ENCODE measurements around the gene WNT9A.

The WNT9A gene

GRCh38 chr1:227941509-227942020 is 6.2 kb downstream of the WNT9A start:
- in situ Hi-C loops (cut with MboI; ENCODE audit: low pct_unique_long_range_greater_than_20kb, low sequenced_read_pairs, unreplicated experiment) = no loop called here
- no peak for TF ChIP-seq CTCF (IDR thresholded peaks at IDR 0.05; ENCODE audit: extremely low read depth, insufficient read depth, missing control alignments)
- no peak for DNase-seq (ENCODE audit: low spot score)

GRCh38 chr1:227940791-227941241 is 6.9 kb downstream of the WNT9A start:
- in situ Hi-C loops (cut with MboI; ENCODE audit: low pct_unique_long_range_greater_than_20kb, low sequenced_read_pairs, unreplicated experiment) = no loop called here
- DNase-seq (ENCODE audit: low spot score) = no peak

GRCh38 chr1:227939791-227940771 is 7.7 kb downstream of the WNT9A start:
- no peak for DNase-seq (ENCODE audit: low spot score)
- TF ChIP-seq CTCF (IDR thresholded peaks at IDR 0.05; ENCODE audit: extremely low read depth, insufficient read depth, missing control alignments) = no peak
- in situ Hi-C loops (cut with MboI; ENCODE audit: low pct_unique_long_range_greater_than_20kb, low sequenced_read_pairs, unreplicated experiment) = loop anchor here (10.0 kb wide), 1 partner anchor 465 kb away; no protein-coding TSS in a partner anchor

More at GRCh38 chr1:227940791-227941241, 6.9 kb downstream of the WNT9A start:
- TF ChIP-seq CTCF (IDR thresholded peaks at IDR 0.05; ENCODE audit: extremely low read depth, insufficient read depth, missing control alignments) = no peak

- in situ Hi-C loops (cut with MboI; ENCODE audit: low pct_unique_long_range_greater_than_20kb, low sequenced_read_pairs, unreplicated experiment) = loop anchor here (10.0 kb wide), 1 partner anchor 464 kb away; no protein-coding TSS in a partner anchor
- DNase-seq (ENCODE audit: low spot score) = no peak
- TF ChIP-seq CTCF (IDR thresholded peaks at IDR 0.05; ENCODE audit: extremely low read depth, insufficient read depth, missing control alignments) = no peak
These were observed 8.6 kb downstream of the WNT9A start for GRCh38 chr1:227938911-227939790.

- in situ Hi-C loops (cut with MboI; ENCODE audit: low pct_unique_long_range_greater_than_20kb, low sequenced_read_pairs, unreplicated experiment) = loop anchor here (10.0 kb wide), 1 partner anchor 463 kb away; no protein-coding TSS in a partner anchor
- no peak for DNase-seq (ENCODE audit: low spot score)
- TF ChIP-seq CTCF (IDR thresholded peaks at IDR 0.05; ENCODE audit: extremely low read depth, insufficient read depth, missing control alignments) = no peak
These were observed 9.5 kb downstream of the WNT9A start for GRCh38 chr1:227938276-227938675.

GRCh38 chr1:227937838-227938145 is 9.9 kb downstream of the WNT9A start:
- no peak for TF ChIP-seq CTCF (IDR thresholded peaks at IDR 0.05; ENCODE audit: extremely low read depth, insufficient read depth, missing control alignments)
- no peak for DNase-seq (ENCODE audit: low spot score)
- in situ Hi-C loops (cut with MboI; ENCODE audit: low pct_unique_long_range_greater_than_20kb, low sequenced_read_pairs, unreplicated experiment) = loop anchor here (10.0 kb wide), 1 partner anchor 463 kb away; no protein-coding TSS in a partner anchor
